SU-DHL-6 (cell line): ENCODE results near the gene MAPK1IP1L.

Experiments used
- H2AFZ ChIP-seq: fragments of 200-600 bp; sonication (generic); 2 replicates; pipeline ENCODE4 v1.6.1; 2014; ENCODE audit warnings: low read depth, mild to moderate bottlenecking, moderate library complexity, mixed read lengths, antibody characterized with exemption, low read length; ENCODE audit not compliant: severe bottlenecking
- H3F3A ChIP-seq: fragments of 200-600 bp; shearing (Covaris generic); 2 replicates; pipeline ENCODE4 v1.6.0; 2016; ENCODE audit warnings: antibody characterized with exemption, mild to moderate bottlenecking; ENCODE audit not compliant: insufficient read depth
- H3K27ac ChIP-seq: fragments of 200-600 bp; sonication (generic); 2 replicates; pipeline ENCODE4 v1.5.1; 2016; ENCODE audit warnings: low read depth, mild to moderate bottlenecking, low read length, moderate library complexity, mixed read lengths
- H3K27me3 ChIP-seq: fragments of 200-600 bp; sonication (generic), shearing (Covaris generic); 2 replicates; pipeline ENCODE4 v1.6.0; 2014; ENCODE audit warnings: mild to moderate bottlenecking, low read length
- H3K36me3 ChIP-seq: fragments of 200-600 bp; sonication (generic); 2 replicates; pipeline ENCODE4 v1.6.1; 2014; ENCODE audit warnings: mild to moderate bottlenecking, low read length, mixed read lengths
- H3K4me2 ChIP-seq: fragments of 300-600, 200-600 bp; shearing (Covaris generic), sonication (generic); 2 replicates; pipeline ENCODE4 v1.6.0; 2014; ENCODE audit warnings: low read length, low read depth, mild to moderate bottlenecking; ENCODE audit not compliant: poor library complexity, severe bottlenecking
- H3K4me3 ChIP-seq: fragments of 200-600 bp; sonication (generic); 2 replicates; pipeline ENCODE4 v1.5.1; 2014; ENCODE audit warnings: antibody characterized with exemption, low read length, mild to moderate bottlenecking, mixed read lengths; ENCODE audit not compliant: insufficient read depth, poor library complexity, severe bottlenecking
- H3K79me2 ChIP-seq: fragments of 200-600 bp; sonication (generic); 2 replicates; pipeline ENCODE4 v1.6.1; 2014; ENCODE audit warnings: mild to moderate bottlenecking, low read length, moderate library complexity; ENCODE audit not compliant: insufficient read depth
- H3K9ac ChIP-seq: fragments of 200-600 bp; sonication (generic); 2 replicates; pipeline ENCODE4 v1.7.0; 2014; ENCODE audit warnings: mild to moderate bottlenecking, low read length
- H3K9me2 ChIP-seq: fragments of 200-600 bp; sonication (generic); replicated peaks from 2 replicates; pipeline ENCODE4 v1.6.1; 2014; ENCODE audit warnings: low read length; ENCODE audit not compliant: insufficient read depth
- H3K9me3 ChIP-seq: fragments of 200-600 bp; sonication (generic); 2 replicates; pipeline ENCODE4 v1.6.1; 2014; ENCODE audit warnings: low read length, mixed read lengths; ENCODE audit not compliant: insufficient read depth
- H4K20me1 ChIP-seq: fragments of 200-600 bp; sonication (generic); 2 replicates; pipeline ENCODE4 v1.6.1; 2014; ENCODE audit warnings: low read depth, mild to moderate bottlenecking, antibody characterized with exemption, low read length, moderate library complexity, mixed read lengths
- CTCF ChIP-seq: fragments of 200-600 bp; sonication (generic); IDR thresholded peaks from one replicate; pipeline ENCODE4 v1.5.1; 2017; ENCODE audit warnings: antibody characterized with exemption, mild to moderate bottlenecking, low read length, moderate library complexity; ENCODE audit not compliant: insufficient read depth, poor library complexity, severe bottlenecking
- EZH2phosphoT487 ChIP-seq: fragments of 200-600 bp; sonication (generic), shearing (Covaris generic); conservative IDR thresholded peaks from 2 replicates; pipeline ENCODE4 v1.6.1; 2018; ENCODE audit warnings: mild to moderate bottlenecking, antibody characterized with exemption, low read length, moderate library complexity, mixed read lengths

Gene MAPK1IP1L

GRCh38 chr14:55088356-55088755, 36.9 kb downstream of the MAPK1IP1L start:
- no peak overlapping the region for H3K27ac ChIP-seq
- no peak overlapping the region for H3K4me2 ChIP-seq
- no peaks in the 10 kb centered on the region for H3K27me3 ChIP-seq
- no peaks in the 10 kb centered on the region for H3K9me3 ChIP-seq
- H2AFZ ChIP-seq: no peak overlapping the region
- no peaks in the 10 kb centered on the region for H3K79me2 ChIP-seq
- H4K20me1 ChIP-seq: no peaks in the 10 kb centered on the region
- H3K9me2 ChIP-seq: no peaks in the 10 kb centered on the region
- H3F3A ChIP-seq: no peaks in the 10 kb centered on the region
- no peak overlapping the region for H3K9ac ChIP-seq
- H3K4me3 ChIP-seq: no peak overlapping the region
- no peak for TF ChIP-seq CTCF
- no peak for TF ChIP-seq EZH2phosphoT487
- no peaks in the 10 kb centered on the region for H3K36me3 ChIP-seq

GRCh38 chr14:55092341-55092740, 40.9 kb downstream of the MAPK1IP1L start:
- Histone ChIP-seq H3K27ac (no peak overlapping the region), H3K9me3 (no peaks in the 10 kb centered on the region), H3K36me3 (no peaks in the 10 kb centered on the region), H3K27me3 (no peaks in the 10 kb centered on the region), H2AFZ (no peak overlapping the region), H3F3A (no peaks in the 10 kb centered on the region), H4K20me1 (no peaks in the 10 kb centered on the region), H3K4me2 (no peak overlapping the region), H3K9me2 (no peaks in the 10 kb centered on the region), H3K9ac (no peak overlapping the region), H3K79me2 (no peaks in the 10 kb centered on the region), H3K4me3 (no peak overlapping the region)
- no peak for TF ChIP-seq EZH2phosphoT487
- no peak for TF ChIP-seq CTCF

GRCh38 chr14:55094292-55095157, 43.1 kb downstream of the MAPK1IP1L start:
- Histone ChIP-seq H2AFZ (no peak overlapping the region), H3K27me3 (no peaks in the 10 kb centered on the region), H3K4me2 (no peak overlapping the region), H3K27ac (no peak overlapping the region), H3K79me2 (no peaks in the 10 kb centered on the region), H3K9ac (no peak overlapping the region), H3K9me2 (no peaks in the 10 kb centered on the region), H3K4me3 (no peak overlapping the region), H4K20me1 (no peaks in the 10 kb centered on the region), H3F3A (peaks cover 14% of the 10 kb centered on the region), H3K36me3 (no peaks in the 10 kb centered on the region), H3K9me3 (no peaks in the 10 kb centered on the region)
- TF ChIP-seq CTCF (no peak), EZH2phosphoT487 (no peak)
